Stimulated activated CD8-positive, alpha-beta memory T cell treated with anti-CD3 and anti-CD28 coated beads, Interleukin-7, amount 100 ng/mL, for 1 hour (primary cell): Measurements from ENCODE around the gene RSPO4.

Experiments used
- DNase-seq, 2 donors: peaks; one replicate each; pipeline ENCODE4 v3.0.0-alpha.2; 2020; ENCODE audit warnings: low read depth in 2 of 2

Gene RSPO4

DNA sequence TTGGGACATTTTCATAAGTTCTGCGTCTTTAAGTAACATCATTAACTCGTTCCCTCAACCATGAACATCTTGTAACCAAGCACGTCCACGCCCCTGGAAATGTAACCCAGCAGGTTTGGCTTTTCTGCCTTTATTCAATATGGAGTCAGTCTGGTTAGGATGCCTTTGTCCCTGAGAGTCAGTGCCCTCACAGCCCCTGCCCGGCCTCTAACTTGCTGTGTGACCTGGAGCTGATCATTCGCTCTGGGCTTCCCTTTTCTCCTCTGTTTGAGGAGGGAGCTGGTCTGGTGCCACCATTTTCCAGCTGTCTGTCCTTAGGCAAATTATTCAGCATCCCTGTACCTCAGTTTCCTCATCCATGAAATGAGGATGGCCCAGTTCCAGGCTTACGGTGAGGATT lies 59.5 kb downstream of the RSPO4 start:
- DNase-seq: no peak

DNA sequence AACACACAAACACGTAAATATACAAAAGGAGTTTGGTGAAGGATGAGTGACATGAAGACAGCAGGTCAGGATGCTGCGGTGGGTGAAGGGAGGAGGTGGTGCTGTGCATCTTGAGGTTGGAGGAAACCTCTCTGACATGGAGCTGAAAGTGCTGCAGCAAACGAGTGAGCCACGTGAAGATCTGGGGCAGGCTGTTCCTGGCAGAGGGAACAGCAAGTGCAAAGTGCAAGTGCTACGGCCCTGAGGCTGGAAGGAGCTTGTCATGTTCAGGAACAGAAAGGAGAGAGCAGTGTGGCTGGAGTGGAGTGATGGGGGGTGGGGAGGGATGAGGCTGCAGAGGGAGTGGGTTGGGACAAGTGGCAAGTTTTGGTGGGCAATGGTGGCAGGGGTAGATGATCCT lies 61.2 kb downstream of the RSPO4 start:
- no peak for DNase-seq

DNA sequence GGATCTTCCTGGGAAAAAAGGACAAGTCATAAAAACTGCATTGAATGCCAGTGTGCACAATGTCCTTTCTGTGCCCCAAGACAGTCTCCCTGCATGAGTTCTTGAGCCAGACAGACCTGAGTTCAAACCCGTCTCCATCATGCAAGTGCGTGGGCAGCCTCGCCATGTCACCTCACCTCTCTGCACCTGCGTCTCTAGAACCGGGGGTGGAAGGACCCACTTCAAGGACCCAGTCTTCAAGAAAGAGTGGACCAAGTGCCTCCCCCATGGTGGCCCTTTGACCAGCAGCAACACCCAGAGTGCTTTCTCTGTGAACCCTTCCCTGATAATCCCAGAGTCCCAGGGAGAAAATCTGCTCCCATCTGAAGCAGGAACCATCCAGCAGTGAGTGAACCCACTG lies 62.5 kb downstream of the RSPO4 start:
- no peak for DNase-seq

DNA sequence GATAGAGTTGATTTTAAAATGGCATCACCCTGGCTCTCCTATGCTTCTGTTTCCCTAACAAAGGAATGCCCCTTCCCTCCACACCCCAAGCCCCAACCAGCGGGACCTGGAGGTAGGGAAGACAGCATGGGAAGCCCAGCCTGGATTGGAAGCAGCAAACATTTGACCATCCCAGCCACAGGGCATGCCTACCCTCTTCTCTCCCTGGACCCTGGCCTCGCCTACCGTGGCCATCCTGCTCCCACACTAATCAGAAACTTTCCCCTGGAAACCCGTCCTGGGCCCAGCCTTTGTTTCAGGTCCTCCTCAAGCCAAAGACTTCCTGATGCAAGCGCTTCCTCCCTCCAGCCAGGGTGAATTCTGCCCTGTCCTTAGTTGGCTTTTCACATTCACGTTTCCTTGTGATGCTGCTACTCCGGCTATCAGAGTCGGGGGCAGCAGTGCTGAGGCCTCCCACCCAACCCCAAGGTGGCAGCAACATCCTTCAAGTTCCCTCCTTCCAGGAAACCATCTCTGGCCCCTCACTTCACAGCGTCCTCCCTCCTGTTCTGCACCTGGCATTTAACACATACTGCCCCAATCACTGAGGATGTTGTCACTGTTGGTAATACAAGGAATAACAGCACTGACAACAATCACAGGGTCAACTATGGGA lies 67.8 kb downstream of the RSPO4 start:
- DNase-seq: no peak

DNA sequence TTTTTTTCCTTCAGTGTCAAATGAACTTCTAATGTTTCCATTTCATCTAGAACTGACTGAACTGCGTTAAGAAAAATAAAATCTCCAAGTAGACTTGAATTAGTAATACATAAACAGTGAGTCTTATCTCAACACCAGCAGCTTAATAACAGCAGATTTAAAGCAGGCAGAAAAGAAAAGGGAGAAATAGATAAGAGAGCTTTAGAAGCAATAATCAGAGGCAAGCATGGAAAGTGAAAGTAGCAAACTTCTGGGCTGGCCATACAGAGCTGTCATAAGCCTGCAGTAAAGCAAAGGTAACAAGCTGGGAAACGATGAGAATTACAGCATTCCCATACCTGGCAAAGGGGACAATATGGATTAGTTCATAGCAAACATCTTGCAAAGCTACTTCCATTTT lies 69.1 kb downstream of the RSPO4 start:
- DNase-seq: no peak

DNA sequence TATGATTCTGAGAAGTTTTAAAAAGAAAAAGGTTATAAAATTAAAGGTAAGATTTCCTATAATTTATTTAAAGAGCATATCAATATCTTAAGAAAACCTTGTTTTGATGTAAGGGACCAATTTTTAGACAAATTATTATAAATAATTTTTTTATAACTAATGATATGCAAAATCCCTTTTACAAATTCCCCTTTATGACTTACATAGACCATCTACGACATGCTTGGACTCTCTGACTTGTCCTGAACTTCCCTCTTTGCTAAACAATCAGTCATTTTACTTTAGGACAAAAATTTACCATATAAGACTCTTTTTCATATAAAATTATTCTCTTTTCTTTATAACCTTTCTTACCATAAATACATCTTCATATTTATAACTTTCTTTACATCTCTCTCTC lies 70.7 kb downstream of the RSPO4 start:
- no peak for DNase-seq

DNA sequence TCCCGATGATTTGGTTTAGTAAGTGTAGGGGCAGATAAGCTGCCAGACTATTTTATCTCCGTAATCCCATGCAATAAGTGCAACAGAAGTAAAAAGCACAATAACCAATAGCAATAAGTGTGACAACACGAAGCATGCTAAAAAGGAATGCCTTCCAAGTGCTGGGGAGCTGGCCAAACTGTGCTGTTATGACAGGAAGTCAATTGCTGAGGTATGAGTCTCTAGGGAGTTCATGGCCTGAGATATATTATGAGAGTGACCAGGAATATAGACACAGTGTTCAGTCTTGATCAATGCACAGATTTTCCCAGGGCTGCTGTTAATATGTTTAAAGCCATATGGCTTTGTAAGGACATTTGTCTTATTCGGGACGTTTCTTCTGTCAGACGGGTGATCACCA lies 75.4 kb downstream of the RSPO4 start:
- DNase-seq: no peak

DNA sequence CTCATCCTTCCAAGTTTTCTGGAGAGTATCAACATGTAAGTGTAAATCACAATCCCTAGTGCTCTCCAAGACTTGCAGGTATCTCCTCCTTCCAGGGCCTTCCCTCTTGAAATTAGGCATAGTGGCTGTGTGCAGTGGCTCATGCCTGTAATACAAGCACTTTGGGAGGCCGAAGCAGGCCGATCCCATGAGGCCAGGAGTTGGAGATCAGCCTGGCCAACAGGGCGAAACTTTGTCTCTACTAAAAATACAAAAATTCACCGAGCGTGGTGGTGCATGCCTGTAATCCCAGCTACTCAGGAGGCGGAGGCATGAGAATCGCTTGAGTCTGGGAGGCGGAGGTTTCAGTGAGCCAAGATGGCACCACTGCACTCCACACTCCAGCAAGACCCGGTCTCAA lies 76.6 kb downstream of the RSPO4 start:
- no peak for DNase-seq

DNA sequence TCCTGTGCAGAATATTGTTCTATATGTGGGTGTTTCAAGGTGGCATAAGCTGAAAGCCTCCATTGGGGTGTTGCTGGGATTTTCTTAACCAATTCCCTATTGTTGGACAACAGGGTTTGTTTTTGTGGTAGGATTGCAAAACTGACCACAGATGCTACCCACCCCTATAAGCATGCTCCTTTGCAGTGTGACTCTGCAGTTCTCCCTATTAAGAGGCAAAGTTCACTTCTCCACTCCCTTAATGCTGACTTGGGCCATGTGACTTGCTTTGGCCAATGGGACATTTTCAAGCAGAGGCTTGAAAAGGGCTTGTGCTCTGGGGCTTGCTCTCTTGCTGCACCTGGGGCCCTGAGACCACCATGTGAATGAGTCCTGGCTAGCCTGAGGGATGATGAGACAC lies 77.5 kb downstream of the RSPO4 start:
- DNase-seq: no peak

DNA sequence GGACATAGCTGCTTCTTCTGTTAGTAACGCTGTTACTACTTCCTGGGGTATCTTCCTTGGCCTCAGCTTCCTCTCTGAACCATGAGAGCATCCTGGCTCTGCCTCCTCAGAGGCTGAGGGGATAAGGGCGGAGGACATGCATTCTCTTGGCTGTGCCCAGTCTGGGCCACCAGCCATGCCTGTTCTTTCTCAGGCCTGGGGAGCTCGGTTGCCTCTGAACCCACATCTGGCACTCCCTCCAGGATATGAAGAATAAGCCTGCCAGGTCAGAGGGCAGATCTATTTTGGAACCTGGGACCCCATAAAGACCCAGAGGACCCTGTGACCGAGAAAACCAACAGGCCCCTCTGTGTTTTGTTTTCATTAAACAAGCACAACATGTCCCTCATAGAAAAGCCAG lies 79.3 kb downstream of the RSPO4 start:
- DNase-seq: no peak

DNA sequence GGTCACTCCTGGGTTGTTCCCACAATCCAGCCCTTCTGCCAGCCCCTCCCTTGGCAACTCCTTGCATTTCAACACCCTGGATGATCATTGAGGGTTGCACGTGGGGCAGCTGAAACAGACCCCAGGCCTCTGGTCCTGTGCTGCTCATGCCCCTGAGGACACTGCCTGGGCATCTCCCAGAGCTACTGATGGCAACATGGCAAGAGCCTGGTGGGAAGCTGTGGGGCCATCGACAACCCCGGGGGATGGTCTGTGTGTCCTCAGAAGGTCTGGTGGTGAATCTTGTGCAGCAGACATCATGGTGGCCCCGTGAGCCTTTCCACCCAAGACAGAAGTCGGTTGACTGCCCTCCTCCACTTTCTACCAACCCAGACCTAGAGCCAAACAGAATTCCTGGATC lies 81.0 kb downstream of the RSPO4 start:
- no peak for DNase-seq

DNA sequence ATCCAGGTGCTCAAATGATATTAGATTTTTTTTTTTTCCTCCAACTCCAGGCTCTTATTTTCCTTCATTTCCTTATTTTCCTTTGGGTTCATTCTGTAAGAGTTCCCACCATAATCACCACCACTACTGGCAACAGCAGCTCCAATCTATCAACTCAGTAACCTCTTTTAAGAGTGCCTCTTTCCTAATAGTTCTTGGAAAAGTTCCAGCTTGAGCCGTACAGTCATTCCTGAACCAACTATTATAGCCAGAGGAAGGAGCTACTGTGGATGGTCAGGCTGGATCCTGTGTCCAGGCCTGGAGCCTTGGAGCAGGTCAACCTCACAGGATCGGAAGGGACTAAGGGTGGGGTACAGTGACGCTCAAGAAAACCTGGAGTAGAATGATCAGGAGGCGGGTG lies 81.8 kb downstream of the RSPO4 start:
- DNase-seq: no peak

DNA sequence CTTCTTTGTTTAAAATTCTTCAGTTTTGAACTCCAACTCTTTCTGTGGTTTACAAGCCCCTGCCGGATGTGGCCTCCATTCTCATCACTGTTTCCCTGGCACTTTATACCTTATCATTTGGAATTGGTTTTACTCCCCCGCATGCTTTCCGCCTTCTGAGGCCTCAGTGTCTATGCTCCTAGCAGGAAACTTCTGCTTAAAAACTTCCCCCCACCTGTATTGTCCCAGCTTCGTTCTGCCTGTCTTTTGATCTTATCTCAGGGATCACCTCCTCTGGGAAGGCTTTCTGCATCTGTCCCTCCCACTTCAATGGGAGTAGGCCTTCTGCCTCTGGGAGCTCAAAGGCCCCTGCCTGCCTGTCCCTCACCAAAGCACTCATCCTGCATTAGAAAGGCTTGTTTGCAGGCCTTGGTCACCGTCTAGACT lies 82.6 kb downstream of the RSPO4 start:
- no peak for DNase-seq

DNA sequence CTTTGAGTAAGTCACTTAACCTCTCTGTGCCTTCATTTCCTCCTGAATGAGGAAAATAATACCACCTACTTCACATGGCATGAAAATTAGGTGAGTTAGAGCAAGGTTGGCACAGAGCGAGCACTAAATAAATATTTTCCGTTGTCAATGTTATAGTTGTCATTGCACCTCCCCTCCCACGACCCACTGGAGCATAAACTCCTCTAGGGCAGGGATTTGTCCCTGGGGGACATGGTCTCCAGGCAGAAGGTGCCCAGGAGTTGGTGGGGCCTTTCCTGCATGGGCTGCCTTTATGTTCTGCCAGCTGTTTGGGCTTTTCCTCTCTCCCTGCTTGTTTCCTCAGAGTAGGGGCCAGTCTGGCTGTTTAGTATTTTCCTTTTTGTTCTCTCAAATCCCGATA lies 84.7 kb downstream of the RSPO4 start:
- no peak for DNase-seq

DNA sequence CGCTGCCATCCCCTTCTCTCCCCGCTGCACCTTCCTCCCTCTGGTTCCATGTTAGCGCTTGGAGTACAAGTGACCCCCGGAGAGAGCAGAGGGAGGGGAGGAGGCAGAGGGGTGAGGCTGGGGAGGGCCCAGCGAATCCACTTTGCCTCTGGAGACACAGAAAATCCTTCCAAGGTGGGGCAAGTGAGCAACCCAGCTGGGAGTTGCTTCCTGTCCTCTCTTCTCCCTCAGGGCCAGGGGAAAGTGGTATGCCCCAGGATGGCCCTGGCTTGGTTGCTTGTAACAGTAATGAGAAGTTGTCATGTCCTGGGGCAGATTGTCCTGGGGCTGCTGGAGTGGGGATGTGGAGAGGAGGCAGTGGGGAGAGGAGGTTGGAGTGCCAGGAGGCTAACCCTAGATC lies 85.3 kb downstream of the RSPO4 start:
- DNase-seq: no peak

DNA sequence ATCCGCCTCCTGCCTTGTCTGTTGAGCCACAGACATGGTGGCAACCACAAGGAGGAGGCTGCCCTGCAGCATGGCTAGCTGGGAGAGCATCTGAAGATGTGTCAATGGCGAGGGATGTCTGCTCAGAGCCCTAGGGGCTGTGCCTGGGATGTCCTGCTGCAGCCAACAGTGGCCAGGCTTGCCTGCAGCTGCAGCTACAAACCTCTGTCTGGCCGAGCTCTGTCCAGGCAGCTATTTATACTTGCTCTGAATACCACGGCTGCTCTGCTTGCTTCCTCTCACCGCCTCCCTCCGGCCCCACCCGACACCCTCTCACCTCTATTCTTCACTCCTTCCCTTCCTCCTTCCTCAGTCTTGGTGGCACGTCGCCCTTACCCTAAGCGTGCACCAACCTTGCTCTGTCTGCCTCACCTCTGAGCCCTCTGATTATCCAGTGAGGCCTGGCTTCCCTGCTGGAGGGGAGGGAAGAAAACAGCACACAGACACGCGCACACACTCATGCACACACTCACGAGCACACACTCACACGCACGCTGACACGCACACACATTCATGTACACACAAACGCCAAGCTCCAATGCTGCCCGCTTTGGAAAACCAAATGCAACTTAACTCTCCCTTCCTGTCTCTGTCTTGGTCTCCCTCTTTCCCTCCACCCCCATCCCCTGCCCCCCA lies 85.8 kb downstream of the RSPO4 start, which contains the start of gene ANGPT4:
Gene ANGPT4 (minus strand): TSS at position 210 of the 675 bp plus-strand sequence. CDS start 120 bp downstream, at position 90.
- DNase-seq: no peak

DNA sequence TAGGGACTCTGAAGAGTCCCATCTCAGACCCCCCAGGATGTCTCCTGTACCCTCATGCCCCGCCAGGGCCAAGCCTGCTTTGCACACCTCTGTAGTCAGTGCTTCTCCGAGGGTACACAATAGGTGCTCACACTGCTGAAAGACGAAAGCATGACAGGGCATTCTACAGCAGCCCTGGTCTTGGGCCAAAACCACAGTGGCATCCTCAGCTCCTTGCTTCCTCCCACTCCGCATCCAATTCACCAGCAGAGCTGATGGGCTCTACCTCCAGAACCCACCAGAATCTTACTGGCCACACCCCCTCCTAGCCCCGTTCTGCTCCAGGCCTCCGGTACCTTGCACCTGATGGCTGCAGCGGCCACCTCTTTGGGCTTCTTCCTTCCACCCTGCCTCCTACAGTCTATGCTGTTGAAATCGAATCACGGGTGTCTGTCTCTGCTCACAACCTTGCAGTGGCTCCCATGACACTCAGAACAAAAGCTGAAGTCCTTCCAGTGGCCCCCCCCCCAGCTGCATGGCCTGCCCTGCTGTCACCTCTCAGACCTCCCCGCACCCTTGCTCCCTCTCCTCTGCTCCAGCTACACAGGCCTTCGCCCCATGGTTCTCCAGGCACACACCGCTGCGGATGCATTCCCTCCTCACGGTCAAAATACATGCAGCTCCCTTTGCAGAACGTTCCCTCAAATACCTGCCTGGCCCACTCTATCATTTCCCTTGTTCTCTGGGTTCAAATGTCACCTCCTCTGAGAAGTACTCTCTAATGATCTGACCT lies 87.2 kb downstream of the RSPO4 start:
- DNase-seq: no peak

DNA sequence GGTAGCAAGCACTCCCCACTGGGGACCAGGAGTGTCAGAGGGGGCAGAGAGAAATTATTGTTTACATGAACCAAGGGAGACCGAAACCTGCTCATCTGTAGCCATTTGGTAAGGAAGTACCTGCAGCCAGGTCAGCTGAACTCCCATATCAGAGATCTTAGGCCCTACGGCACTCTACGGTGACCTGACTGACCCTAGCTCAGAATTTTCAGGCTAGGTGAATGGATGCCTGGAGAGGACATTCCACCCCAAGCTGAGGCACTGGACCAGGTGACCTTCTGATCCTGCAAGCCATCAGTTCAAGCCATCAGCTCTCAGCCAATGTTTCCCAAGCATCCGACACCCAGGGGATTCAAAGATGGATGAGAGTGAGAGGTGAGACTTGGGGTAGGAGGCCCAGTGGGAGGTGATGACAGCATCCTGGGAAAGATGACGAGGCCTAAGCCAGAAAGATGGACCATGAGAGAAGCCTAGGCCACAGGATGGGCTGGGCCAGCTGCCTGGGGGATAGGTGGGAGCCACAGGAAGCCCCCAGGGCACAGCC lies 88.7 kb downstream of the RSPO4 start:
- DNase-seq: no peak

DNA sequence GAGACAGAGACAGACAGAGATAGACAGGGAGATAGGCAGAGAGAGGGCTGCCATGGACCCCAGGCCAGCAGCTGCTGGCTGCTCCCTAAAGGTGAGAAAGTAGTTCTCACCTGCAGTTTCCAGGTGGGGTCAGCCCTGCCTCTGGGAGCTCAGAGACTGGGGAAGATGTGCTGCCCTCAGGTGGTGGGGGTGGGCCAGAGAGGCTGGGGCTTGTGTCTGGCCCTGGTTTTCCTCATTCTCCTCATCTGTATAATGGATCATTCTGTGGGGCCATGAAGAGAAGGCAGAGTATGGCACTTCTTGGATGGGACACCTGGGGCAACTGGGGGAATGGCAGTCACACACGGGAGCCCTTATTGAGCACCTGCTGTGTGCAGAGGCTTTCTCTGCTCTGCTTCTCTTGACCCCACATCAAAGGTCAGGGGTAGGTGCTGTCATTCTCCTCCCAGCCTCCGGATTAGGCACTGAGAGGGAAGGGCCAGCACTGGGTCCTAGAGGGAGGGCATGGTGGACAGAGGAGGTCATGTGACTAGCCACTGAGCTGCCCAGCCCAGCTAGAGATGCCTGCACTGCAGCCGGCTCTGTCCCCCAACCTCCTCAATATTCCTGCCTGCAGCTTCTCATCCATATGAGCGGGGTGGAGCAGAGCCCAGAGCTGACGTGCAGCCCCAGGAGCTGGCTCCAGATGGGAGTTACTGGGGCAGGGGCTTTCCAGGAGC lies 90.1 kb downstream of the RSPO4 start:
- no peak for DNase-seq

DNA sequence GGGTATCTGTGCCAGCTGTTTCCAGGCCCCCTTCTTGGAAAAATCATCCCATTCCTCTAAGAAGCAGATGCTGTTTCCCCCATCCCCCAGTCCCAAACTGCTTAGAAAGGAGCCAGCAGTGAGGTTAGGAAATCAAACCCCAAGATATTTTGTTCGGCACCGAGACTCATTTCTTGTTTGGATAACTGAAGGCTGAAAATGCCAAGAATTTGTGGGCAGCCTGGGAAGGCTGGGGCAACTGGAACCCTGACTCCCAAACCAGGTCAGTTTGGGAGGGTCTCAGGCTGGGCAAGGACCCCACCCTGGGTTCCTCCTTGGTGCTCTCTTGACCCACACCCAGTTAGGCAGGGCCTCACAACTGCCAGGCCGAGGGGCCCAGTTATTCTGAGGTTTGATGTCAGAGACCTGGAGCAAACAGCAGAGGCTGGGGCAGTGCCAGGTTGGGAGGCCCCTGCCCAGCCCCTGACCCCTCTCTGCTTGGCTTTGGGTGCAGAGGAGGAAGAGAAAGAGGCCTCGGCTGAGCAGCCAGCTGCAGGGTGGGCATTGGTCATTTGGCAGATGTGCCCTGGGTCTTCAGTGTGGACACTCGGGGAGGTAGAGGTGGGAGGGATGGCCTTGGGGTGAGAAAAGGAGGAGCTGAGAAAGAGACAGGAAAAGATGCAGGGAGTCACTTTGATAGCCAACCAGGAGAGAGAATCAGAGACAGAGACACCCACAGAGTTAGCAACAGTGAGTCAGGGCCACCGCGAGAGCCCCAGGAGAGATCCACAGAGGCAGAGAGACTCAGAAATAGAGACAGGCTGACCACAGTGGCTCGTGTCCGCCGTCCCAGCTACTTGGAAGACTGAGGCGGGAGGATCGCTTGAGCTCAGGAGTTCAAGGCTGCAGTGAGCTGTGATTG lies 91.0 kb downstream of the RSPO4 start:
- DNase-seq: no peak
